NCI-H748 treated with DMSO at 0.1 percent for 48 hours (cell line): ENCODE results near the gene TAF13.
"Not testable (repeated sequence)": the region's sequence is repeated elsewhere in the genome, so short reads cannot be mapped to it uniquely, and the experiment has no call there.

Source experiments
- DNase-seq: peaks from one replicate; lab custom pipeline; 2025; lab: John Stamatoyannopoulos, UW

Gene TAF13

GRCh38 chr1:109046671-109047070 is 29.1 kb downstream of the TAF13 start:
- DNase-seq, result no peak

GRCh38 chr1:109045595-109045994 is 30.2 kb downstream of the TAF13 start:
- DNase-seq, result no peak

GRCh38 chr1:109041621-109042468 is 34.0 kb downstream of the TAF13 start, which contains the start of gene WDR47:
WDR47 (minus strand) TSS chr1:109042102; CDS start chr1:109023512, 18,590 bp downstream.
- peak; percentile 77 for DNase-seq

- DNase-seq, result peak; percentile 42
Measured at GRCh38 chr1:109040989-109041620, 34.7 kb downstream of the TAF13 start.

- no peak for DNase-seq
Measured at GRCh38 chr1:109040627-109040988, 35.2 kb downstream of the TAF13 start.

- no peak for DNase-seq
Measured at GRCh38 chr1:109034382-109034781, 41.4 kb downstream of the TAF13 start.

- not testable (repeated sequence) for DNase-seq
Measured at GRCh38 chr1:109029493-109029892, 46.3 kb downstream of the TAF13 start.

- no peak for DNase-seq
Measured at GRCh38 chr1:109027841-109028240, 48.0 kb downstream of the TAF13 start.

- no peak for DNase-seq
Measured at GRCh38 chr1:109025694-109026093, 50.1 kb downstream of the TAF13 start.

GRCh38 chr1:109024646-109025045 is 51.2 kb downstream of the TAF13 start:
- DNase-seq, result no peak

- DNase-seq, result no peak
Measured at GRCh38 chr1:109020693-109021257, 55.0 kb downstream of the TAF13 start.

GRCh38 chr1:109017719-109018118 is 58.1 kb downstream of the TAF13 start:
- DNase-seq, result not testable (repeated sequence)

- DNase-seq, result no peak
Measured at GRCh38 chr1:109017134-109017533, 58.7 kb downstream of the TAF13 start.
